Upper lobe of right lung (tissue), 1 donor: Measurements from ENCODE around the gene POU2F1. TPM values are rescaled to one million over a fixed set of nuclear protein-coding genes. Genes with fewer than 3 reads are reported as not detected.

Experiments used
- ATAC-seq: fragments of 200-7000 bp; cut with Tn5 transposase; one replicate; pipeline ENCODE4 v1.9.1; 2020; ENCODE audit warnings: mild to moderate bottlenecking, moderate library complexity
- DNase-seq: peaks from one replicate; pipeline ENCODE4 v3.0.0-alpha.2; 2020
- H3K27ac ChIP-seq: fragments of 200-600 bp; one replicate; pipeline ENCODE4 v1.8.0; 2022
- H3K27me3 ChIP-seq: fragments of 200-600 bp; one replicate; pipeline ENCODE4 v1.8.0; 2022; ENCODE audit warnings: mild to moderate bottlenecking
- H3K36me3 ChIP-seq: fragments of 200-600 bp; one replicate; pipeline ENCODE4 v1.8.0; 2022
- H3K4me1 ChIP-seq: fragments of 200-600 bp; one replicate; pipeline ENCODE4 v1.8.0; 2022
- H3K4me3 ChIP-seq: fragments of 200-600 bp; one replicate; pipeline ENCODE4 v1.8.0; 2022; ENCODE audit warnings: mild to moderate bottlenecking
- H3K9me3 ChIP-seq: fragments of 200-600 bp; one replicate; pipeline ENCODE4 v1.8.0; 2022
- intact Hi-C: fragments of 100-400 bp; cut with DNase I; formaldehyde crosslinking; loops from one replicate; pipeline ENCODE4 v1.11.0; 2022
- total RNA-seq: library from RNA; stranded (reverse); fragmentation: NEBNext Ultra II Directional; extraction: Animal tissue kit (Norgen Biotek cat#: 25700); gene quantifications from one replicate; pipeline ENCODE4 v1.2.1, GENCODE V29; 2021
- TF ChIP-seq, protein P1 (sequence below): fragments of 200-600 bp; IDR thresholded peaks from one replicate; pipeline ENCODE4 v1.8.0; 2022; ENCODE audit warnings: antibody characterized with exemption
- donor health status: DM: no; HTN: yes; CAD: no; lungs with severe emphysema.

POU2F1 gene
- total RNA-seq, 1 donor from 2014 or later, result 15.3 TPM

DNA sequence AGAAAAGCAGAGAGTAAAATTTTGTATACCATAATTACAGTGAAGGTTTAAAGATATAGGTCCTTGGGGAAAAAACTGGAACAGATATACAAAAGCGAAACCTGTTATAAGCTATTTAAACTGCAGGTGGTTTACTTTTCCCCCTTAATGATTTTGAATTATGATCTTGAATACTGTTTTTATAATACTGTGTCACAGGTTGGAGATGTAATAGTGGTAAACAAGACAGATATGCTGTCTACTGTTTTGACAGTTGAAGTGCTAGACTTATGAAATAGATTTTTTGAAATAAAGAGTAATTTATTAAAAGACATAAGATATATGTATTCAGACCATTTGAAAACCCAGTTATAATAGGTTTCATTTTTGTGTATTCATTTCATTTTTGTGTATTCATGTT is 168.3 kb downstream of the POU2F1 start:
- Histone ChIP-seq H3K4me1 (no peaks in the 10 kb centered on the region), H3K27ac (no peak overlapping the region), H3K36me3 (peaks cover 37% of the 10 kb centered on the region), H3K9me3 (no peaks in the 10 kb centered on the region), H3K27me3 (no peaks in the 10 kb centered on the region), H3K4me3 (no peak overlapping the region)
- no peak for DNase-seq
- no peak for ATAC-seq
- intact Hi-C loops, result no loop called here
- TF ChIP-seq, protein P1, sequence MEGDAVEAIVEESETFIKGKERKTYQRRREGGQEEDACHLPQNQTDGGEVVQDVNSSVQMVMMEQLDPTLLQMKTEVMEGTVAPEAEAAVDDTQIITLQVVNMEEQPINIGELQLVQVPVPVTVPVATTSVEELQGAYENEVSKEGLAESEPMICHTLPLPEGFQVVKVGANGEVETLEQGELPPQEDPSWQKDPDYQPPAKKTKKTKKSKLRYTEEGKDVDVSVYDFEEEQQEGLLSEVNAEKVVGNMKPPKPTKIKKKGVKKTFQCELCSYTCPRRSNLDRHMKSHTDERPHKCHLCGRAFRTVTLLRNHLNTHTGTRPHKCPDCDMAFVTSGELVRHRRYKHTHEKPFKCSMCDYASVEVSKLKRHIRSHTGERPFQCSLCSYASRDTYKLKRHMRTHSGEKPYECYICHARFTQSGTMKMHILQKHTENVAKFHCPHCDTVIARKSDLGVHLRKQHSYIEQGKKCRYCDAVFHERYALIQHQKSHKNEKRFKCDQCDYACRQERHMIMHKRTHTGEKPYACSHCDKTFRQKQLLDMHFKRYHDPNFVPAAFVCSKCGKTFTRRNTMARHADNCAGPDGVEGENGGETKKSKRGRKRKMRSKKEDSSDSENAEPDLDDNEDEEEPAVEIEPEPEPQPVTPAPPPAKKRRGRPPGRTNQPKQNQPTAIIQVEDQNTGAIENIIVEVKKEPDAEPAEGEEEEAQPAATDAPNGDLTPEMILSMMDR, result no peak

DNA sequence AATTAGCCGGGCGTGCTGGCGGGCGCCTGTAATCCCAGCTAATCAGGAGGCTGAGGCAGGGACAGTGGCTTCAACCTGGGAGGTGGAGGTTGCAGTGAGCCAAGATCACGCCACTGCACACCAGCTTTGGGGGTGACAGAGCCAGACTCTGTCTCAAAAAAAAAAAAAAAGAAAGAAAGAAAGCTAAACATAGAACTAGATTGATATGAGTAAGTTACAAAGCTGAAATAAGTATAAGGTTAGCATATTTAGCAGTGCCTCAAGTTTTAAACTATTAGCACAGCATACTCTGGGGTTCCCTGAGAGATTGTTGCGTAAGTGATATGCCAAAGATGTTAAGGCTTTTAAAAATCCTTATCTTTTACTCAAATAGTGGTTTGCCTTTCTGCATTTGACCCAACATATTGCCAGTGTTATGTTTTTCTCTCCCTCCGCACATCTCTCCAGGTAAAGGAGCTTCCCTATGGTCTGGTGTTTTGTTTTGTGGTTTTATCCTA is 171.6 kb downstream of the POU2F1 start:
- H3K4me3 ChIP-seq, result no peak overlapping the region
- H3K4me1 ChIP-seq, result no peaks in the 10 kb centered on the region
- H3K9me3 ChIP-seq, result no peaks in the 10 kb centered on the region
- no peak overlapping the region for H3K27ac ChIP-seq
- TF ChIP-seq, protein P1, result no peak
- DNase-seq (no peak), ATAC-seq (no peak)
- peaks cover 19% of the 10 kb centered on the region for H3K36me3 ChIP-seq
- intact Hi-C loops, result no loop called here
- H3K27me3 ChIP-seq, result no peaks in the 10 kb centered on the region

DNA sequence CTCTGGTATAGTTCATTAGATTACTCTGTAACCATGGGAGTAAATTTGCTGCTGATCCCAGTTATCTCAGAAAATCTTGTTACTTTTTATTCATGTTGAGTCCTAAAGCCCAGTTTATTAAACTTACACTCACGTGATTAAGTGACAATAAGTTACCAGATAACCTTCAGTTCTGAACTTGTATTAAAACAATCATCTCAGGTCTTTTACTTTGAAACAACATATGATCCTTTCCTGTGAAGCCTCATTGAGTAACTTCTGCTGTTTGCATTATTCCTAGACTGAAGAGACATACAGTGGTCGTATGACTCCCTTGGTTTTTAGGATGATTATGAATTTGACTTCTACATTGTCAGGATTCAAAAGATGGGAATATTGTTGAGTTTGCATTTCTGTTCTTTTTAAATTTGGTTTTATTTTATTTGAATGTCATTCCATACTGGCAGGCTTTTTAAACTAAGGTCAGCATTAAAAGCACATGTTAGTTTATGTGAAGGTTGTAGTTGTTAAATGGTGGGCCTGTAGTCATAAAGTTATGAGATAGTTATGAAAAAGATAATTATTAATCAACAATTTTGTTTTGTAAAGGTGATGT is 179.8 kb downstream of the POU2F1 start:
- TF ChIP-seq, protein P1, result no peak
- intact Hi-C loops, result no loop called here
- no peak overlapping the region for H3K4me3 ChIP-seq
- peaks cover 42% of the 10 kb centered on the region for H3K36me3 ChIP-seq
- no peaks in the 10 kb centered on the region for H3K4me1 ChIP-seq
- H3K27ac ChIP-seq, result no peak overlapping the region
- DNase-seq (no peak), ATAC-seq (no peak)
- H3K9me3 ChIP-seq, result no peaks in the 10 kb centered on the region
- no peaks in the 10 kb centered on the region for H3K27me3 ChIP-seq

DNA sequence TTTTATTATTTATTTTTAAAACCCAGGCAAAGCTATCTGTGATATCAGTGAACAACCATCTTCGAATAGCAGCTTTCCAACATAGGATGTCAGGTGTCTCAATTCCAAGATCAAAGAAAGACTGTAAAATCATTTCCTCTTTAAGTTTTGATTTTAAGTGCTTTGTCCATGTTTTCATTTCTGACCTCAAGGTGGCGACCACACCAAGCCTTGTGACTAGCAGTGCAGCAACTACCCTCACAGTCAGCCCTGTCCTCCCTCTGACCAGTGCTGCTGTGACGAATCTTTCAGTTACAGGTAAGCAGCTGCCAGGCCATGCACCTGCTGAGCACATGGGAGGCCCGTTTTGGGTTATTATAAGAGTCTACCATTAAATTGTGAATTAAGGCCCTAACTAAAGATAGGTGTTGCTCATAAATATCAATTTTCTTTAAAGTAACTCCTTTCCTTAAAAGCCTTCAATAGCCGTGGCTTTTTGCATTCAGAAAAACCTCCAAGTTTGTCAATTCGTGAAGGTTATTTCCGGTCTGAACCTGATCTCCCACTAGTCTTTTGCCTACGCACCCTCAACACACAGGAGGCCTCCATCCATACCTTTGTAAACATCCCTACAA is 180.7 kb downstream of the POU2F1 start:
- no peak for DNase-seq
- Histone ChIP-seq H3K4me3 (no peak overlapping the region), H3K9me3 (no peaks in the 10 kb centered on the region), H3K36me3 (peaks cover 36% of the 10 kb centered on the region), H3K27me3 (no peaks in the 10 kb centered on the region), H3K4me1 (no peaks in the 10 kb centered on the region), H3K27ac (no peak overlapping the region)
- TF ChIP-seq, protein P1, result peak; percentile 62
- ATAC-seq, result peak; percentile 97
- intact Hi-C loops, result no loop called here

DNA sequence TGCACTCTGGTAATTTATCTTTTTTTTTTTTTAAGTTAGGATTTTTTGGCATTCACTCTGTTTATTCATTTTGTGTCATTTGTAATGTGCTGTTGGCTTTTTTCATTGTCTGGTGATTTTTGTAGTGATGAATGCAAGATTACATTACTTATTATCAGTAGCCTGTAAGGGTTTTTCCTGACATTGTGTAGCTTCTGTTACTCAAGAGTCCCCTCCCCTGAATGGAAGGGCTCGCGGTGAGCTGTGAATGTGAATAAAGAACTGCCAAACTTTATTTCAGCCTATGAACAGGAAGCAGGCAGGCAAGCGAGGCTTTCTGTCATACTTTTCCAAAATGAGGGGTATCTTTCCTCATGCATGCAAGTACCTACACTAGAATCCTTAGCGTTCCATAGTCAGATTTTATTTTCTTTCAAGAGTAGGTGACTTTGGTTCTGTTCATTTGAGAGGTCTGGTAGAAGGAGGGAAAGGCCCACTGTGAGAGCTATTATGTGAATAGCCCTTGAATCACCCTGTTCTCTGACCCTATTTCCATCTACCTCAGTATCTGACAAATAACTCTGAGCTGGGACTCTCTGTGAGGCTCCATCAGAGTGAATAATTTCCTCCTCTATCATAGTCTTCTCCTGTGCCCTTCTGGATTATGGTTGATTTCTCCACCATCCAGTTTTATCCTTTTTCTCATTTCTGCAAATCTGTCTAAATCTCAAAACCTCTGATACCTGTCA is 183.6 kb downstream of the POU2F1 start:
- H3K27me3 ChIP-seq, result no peaks in the 10 kb centered on the region
- H3K4me1 ChIP-seq, result no peaks in the 10 kb centered on the region
- ATAC-seq (no peak), DNase-seq (no peak)
- no peak overlapping the region for H3K4me3 ChIP-seq
- no peak overlapping the region for H3K27ac ChIP-seq
- H3K36me3 ChIP-seq, result peaks cover 14% of the 10 kb centered on the region
- TF ChIP-seq, protein P1, result no peak
- no peaks in the 10 kb centered on the region for H3K9me3 ChIP-seq
- intact Hi-C loops, result no loop called here
